CD4-positive, alpha-beta T cell treated with Interleukin-4 for 1 hour (primary cell): ENCODE data around the gene MFSD6.
A peak's percentile ranks its signal among the peaks of the same experiment; 100 is the strongest.

ENCODE experiments used
- DNase-seq, 2 donors: peaks; one replicate each; pipeline ENCODE4 v3.0.0-alpha.2; 2020 to 2022

The MFSD6 gene

GRCh38 chr2:190534310-190535120 lies 126.4 kb downstream of the MFSD6 start, which contains the start of gene NEMP2:
Gene NEMP2, minus strand, starts transcription at chr2:190534722. Its CDS starts 67 bp downstream, at chr2:190534655.
- DNase-seq, result peak; percentile 81 to 82

- DNase-seq, result no peak
Measured at GRCh38 chr2:190535121-190535439, 126.9 kb downstream of the MFSD6 start.

GRCh38 chr2:190535586-190535985 lies 127.4 kb downstream of the MFSD6 start:
- no peak for DNase-seq

- DNase-seq, result peak in 1 of 2 donors; percentile 46
Measured at GRCh38 chr2:190537765-190538164, 129.6 kb downstream of the MFSD6 start.

GRCh38 chr2:190538201-190538600 lies 130.0 kb downstream of the MFSD6 start:
- DNase-seq, result no peak

GRCh38 chr2:190540048-190540447 lies 131.9 kb downstream of the MFSD6 start:
- no peak for DNase-seq

GRCh38 chr2:190545093-190545492 lies 136.9 kb downstream of the MFSD6 start:
- DNase-seq, result no peak

GRCh38 chr2:190545555-190546385 lies 137.6 kb downstream of the MFSD6 start:
- no peak for DNase-seq

GRCh38 chr2:190546734-190547133 lies 138.6 kb downstream of the MFSD6 start:
- DNase-seq, result no peak

- DNase-seq, result no peak
Measured at GRCh38 chr2:190547886-190548285, 139.7 kb downstream of the MFSD6 start.

GRCh38 chr2:190550137-190550536 lies 142.0 kb downstream of the MFSD6 start:
- no peak for DNase-seq
